GM12873 (cell line): ENCODE results near the gene PHF8.

ENCODE experiments used
- CTCF ChIP-seq: IDR thresholded peaks from 2 replicates; pipeline ENCODE4 v1.5.1; 2012; ENCODE audit warnings: low read depth, mild to moderate bottlenecking, moderate library complexity, low read length, control low read depth; ENCODE audit not compliant: insufficient read depth; ENCODE audit errors: missing control alignments

PHF8 gene

GRCh38 chrX:54045563-54046228, 1.4 kb upstream of the PHF8 start:
- TF ChIP-seq CTCF, result no peak

GRCh38 chrX:54044877-54045338, 635 bp upstream of the PHF8 start:
- TF ChIP-seq CTCF, result no peak

- no peak for TF ChIP-seq CTCF
These were observed 640 bp downstream of the PHF8 start for GRCh38 chrX:54043541-54044125.

GRCh38 chrX:54043056-54043455, 1.2 kb downstream of the PHF8 start:
- no peak for TF ChIP-seq CTCF

- no peak for TF ChIP-seq CTCF
These were observed 1.7 kb downstream of the PHF8 start for GRCh38 chrX:54042609-54043021.

GRCh38 chrX:54030329-54030728, 13.9 kb downstream of the PHF8 start:
- TF ChIP-seq CTCF, result no peak

GRCh38 chrX:54029529-54030143, 14.6 kb downstream of the PHF8 start:
- no peak for TF ChIP-seq CTCF
